22Rv1 (cell line): Measurements from ENCODE around the gene CXorf49.
"Not testable (repeated sequence)": the region's sequence is repeated elsewhere in the genome, so short reads cannot be mapped to it uniquely, and the experiment has no call there.

Experiments
- ZFX ChIP-seq: fragments of 450-650 bp; IDR thresholded peaks from 2 replicates; pipeline ENCODE4 v1.6.1; 2017; ENCODE audit warnings: antibody characterized with exemption, borderline replicate concordance
- TF ChIP-seq, protein P1 (sequence below): fragments of 450-650 bp; IDR thresholded peaks from 2 replicates; pipeline ENCODE4 v1.5.1; 2017; ENCODE audit warnings: mild to moderate bottlenecking

DNA sequence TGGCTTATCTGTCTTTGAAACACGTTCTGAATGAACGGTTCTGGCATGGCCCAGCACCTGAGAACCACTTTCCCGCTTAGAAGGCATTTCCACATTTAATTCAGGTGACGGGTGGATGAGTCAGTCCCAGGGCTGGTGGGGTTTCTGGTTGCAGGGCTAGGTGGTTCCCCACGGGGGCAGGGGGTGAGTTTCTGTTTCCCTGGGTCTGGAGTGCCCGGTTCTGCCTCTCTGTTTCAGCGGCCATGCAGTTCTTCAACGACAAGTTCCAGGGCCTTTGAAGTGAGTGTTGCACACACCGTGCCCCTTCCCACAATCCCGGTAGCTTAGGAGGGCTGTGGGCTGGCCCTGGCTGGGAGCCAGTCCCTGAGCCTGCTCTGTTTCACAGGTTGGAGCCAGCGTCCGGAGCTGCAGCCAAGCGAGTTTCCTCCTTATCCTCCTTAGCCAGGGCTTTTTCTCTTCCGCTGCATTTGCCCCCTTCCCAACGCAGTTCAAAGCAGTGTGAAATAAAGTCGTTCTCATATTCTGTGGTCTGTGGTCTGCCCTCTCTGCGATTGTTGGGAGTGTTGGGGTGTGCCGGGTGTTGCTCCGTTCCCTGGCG lies 2.3 kb upstream of the CXorf49 start:
- TF ChIP-seq, protein P1, sequence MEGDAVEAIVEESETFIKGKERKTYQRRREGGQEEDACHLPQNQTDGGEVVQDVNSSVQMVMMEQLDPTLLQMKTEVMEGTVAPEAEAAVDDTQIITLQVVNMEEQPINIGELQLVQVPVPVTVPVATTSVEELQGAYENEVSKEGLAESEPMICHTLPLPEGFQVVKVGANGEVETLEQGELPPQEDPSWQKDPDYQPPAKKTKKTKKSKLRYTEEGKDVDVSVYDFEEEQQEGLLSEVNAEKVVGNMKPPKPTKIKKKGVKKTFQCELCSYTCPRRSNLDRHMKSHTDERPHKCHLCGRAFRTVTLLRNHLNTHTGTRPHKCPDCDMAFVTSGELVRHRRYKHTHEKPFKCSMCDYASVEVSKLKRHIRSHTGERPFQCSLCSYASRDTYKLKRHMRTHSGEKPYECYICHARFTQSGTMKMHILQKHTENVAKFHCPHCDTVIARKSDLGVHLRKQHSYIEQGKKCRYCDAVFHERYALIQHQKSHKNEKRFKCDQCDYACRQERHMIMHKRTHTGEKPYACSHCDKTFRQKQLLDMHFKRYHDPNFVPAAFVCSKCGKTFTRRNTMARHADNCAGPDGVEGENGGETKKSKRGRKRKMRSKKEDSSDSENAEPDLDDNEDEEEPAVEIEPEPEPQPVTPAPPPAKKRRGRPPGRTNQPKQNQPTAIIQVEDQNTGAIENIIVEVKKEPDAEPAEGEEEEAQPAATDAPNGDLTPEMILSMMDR: not testable (repeated sequence)
- not testable (repeated sequence) for TF ChIP-seq ZFX
